GM18873 (cell line): ENCODE measurements around the gene TGDS.

Experiments
- ATAC-seq: cut with Tn5 transposase; IDR thresholded peaks from one replicate; pipeline ENCODE4 v1.9.1; 2021; ENCODE audit warnings: mild to moderate bottlenecking, moderate library complexity, moderate number of reproducible peaks; ENCODE audit not compliant: unreplicated experiment, low FRiP score

Gene TGDS

DNA sequence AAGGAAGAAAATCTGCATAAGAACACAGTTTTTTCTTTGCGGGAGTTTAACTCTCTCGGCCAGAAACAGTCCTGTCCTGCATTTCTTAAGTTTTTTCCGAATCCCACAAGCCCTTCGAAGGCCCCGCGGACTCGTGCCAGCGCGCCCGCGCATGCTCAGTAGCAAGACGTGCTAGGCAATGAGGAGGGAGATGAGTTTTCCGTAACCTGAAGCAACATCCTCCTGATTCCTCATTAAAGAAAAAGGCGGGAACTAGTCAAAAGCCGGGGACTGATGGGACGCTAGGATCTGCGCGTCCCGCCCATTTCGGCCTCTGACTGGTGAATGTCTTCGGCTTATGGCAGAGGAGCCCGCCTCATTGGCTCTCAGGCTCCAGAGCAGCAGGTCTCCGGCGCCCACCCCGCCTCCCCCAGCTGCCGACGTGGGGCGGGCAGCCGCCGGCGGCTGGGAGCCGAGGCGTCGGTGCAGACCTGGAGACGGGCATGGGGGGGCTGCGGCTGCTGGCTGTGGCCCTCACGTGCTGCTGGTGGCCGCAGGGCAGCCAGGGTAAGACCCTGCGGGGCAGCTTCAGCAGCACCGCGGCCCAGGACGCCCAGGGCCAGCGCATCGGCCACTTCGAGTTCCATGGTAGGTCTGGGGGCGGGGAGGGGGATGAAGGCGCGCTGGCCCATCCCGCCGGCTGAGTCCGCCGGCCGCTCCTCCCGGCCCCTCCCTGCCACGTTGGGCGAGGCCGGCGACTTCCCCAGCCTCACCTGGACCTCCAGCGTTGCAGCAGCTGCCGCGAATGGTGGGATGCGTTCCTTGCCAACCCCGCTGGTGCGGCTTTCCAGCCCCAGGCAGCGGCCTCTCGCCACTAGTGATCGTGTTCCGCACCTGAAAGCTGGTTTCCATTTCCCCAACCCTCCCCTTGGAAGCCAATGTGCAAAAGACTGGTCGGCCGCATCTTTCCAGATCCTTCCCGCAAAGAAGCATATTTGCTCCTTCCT lies 5.8 kb upstream of the TGDS start, which contains the start of gene GPR180:
Gene GPR180 (plus strand): TSS at position 412 of the 986 bp plus-strand sequence. CDS start 71 bp downstream, at position 483.
- peak; percentile 99 for ATAC-seq

GRCh38 chr13:94599877-94600276 lies 3.9 kb upstream of the TGDS start:
- no peak for ATAC-seq

GRCh38 chr13:94598281-94598680 lies 2.3 kb upstream of the TGDS start:
- no peak for ATAC-seq

- no peak for ATAC-seq
These were observed 621 bp upstream of the TGDS start for GRCh38 chr13:94596575-94596971.

GRCh38 chr13:94595001-94595949 lies 677 bp downstream of the TGDS start:
- peak; percentile 40 for ATAC-seq

- ATAC-seq: no peak
These were observed 5.2 kb downstream of the TGDS start for GRCh38 chr13:94590744-94591143.

DNA sequence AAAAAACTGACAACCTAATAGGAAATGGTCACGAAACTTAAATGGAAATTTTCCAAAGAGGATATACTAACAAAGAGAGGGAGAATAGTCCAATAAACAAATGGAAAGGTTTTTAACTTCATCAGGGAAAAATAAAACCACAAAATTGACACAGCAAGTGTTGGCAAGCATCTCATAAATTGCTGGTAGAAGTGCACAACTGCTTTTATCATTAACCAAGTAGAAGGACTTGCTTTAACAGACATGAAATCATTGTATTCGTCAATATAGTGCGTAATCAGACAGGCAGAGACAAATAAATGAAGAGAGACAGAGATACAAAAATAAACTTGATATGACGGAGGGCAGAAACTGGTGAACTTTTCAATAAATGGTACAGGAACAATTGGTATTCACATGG lies 7.4 kb downstream of the TGDS start:
- no peak for ATAC-seq

DNA sequence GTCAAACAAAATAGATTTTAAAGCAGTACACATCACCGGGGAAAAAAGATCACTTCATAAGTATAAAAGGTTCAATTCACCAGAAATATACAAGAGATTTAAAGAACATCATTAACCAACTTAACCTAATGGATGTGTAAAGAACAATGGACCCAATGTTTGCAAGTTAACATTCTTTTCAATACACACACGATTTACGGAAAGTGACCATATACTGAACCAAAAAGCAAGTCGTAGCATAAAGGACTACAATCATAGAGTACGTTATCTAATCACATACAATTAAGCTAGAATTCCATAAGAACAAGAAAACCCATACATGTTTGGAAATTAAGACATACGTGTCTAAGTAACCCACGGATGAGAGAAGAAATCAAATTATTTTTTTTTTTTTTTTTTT lies 9.6 kb downstream of the TGDS start:
- ATAC-seq: no peak

DNA sequence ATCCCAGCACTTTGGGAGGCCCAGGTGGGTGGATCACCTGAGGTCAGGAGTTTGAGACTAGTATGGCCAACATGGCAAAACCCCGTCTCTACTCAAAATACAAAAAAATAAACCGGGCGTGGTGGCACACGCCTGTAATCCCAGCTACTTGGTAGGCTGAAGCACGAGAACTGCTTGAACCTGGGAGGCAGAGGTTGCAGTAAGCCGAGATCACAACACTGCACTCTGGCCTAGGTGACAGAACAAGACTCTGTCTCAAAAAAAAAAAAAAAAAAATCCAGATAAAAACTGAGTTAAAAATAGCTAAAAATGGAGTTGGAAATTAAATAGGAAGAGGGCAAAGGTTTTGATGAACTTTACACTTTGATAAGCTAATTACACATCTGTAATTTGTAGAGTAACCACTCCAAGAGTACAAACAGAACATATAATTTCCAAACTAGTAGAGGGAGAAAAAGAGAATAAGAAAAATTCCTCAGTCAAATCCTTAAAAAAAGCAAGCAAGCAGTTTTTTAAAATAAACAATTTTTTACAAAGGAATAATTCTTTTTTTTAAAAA lies 10.3 kb downstream of the TGDS start:
- ATAC-seq: no peak

- no peak for ATAC-seq
These were observed 12.0 kb downstream of the TGDS start for GRCh38 chr13:94583926-94584325.

DNA sequence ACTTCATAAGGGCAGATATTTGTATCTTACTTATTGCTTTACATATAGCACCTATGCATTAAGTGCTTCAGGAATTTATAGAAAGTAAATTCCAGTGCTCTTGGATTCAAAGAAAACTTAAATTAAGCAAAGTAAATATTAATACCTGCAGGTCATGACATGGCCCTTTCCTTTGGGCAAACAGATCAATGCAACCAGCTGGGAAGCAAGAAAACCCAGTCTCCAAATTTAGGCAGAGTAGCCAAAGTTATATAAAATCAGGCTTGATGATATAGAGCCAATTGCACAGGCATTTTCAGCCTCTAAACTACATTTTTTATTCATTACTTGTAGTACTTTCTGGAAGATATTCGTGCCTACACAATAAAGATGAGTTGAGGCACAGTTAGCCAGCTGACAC lies 16.9 kb downstream of the TGDS start:
- no peak for ATAC-seq

- ATAC-seq: no peak
These were observed 26.3 kb downstream of the TGDS start for GRCh38 chr13:94569615-94570014.

GRCh38 chr13:94568443-94568842 lies 27.5 kb downstream of the TGDS start:
- ATAC-seq: no peak

DNA sequence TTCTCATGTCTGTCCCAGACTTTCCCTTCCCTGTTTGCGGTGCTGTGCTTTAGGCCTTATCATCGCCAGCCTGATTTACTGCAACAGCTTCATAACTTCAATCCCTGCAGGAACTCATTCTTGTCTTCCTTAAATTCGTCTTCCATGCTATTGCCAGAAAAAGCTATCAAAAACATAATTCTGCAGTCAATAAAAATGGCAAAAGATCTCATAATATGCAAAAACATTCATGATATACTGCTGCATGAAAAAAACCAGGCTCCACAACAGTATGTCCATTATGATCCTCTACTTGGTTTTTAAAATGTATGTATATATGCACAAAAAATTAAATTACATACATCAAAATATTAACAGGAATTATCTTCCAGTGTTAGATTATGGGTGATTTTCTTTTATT lies 28.4 kb downstream of the TGDS start:
- ATAC-seq: no peak

DNA sequence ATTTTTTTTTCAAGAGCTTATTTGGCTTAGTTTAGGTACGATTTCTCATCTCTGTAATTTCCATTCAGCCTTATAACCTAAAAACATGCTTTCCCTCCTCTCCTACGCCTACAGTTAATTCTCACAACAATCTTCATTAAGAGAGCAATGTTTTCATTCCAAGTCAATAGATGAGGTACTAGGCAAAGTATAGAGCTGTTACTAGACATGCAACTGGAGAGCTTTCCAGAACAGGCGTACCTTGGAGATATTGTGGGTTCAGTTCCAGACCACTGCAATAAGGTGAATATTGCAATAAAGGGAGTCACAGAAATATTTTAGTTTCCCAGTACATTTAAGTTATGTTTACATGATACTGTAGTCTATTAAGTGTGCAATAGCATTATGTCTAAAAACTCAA lies 34.8 kb downstream of the TGDS start:
- ATAC-seq: no peak

DNA sequence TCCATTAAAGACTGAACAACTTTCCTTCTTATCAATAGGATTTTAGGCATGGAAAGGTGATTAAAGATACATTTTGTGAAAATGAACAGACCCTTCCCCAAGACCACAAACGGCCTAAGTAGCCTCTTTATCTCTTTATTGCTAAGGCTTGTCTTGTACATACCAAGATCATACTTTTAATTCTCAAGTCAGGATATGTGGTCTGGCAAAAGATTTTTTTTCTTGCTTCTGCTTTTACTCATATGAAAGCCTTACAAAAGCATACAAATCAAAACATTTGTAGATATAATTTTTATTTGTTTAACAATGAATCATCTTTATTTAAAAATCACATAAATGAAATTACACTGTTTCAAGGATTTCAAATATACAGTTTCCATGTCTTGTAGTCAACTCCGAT lies 35.8 kb downstream of the TGDS start:
- no peak for ATAC-seq

- no peak for ATAC-seq
These were observed 36.6 kb downstream of the TGDS start for GRCh38 chr13:94559222-94559795.

DNA sequence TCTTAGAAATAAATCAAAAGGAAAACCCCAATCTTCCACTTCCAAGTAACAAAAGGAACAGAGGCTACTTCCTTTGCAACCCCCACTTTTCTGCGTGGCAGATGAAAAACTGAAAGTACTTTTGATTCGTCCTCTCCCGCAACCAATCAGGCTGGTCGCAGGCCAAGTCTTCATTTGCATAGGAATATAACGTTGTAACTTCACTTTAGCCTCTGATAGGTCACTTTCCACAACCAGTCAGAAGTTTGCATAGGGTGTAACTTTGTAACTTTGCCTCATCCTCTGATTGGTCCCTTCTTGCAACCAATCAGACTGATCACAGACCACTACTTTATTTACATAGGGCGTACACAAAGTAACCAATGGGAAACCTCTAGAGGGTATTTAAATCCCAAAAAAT lies 37.2 kb downstream of the TGDS start:
- no peak for ATAC-seq

DNA sequence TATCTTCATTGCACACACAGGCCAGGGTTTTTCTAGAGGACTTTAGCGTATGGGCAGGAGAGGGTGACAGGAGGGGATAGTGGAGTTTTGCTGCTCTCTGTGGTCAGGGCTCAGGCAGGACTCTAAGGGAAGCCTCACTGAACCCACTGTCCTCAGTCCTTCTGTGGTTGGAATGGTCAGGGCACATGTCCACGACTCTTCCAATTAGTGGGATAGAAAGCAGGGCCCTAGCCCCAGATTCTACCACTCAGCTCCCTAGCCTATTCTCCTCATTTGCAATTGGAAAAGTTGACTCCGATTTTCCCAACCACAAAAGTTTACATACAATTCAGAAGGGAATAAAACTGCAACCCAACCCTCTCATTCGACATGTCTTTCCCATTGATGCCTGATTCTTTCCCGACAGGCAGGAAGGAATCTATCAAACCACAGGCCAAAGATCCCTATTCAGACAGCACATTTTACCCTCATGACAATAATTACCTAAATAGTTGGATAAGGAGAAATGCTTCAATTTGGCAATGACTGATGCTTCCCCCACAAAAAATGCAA lies 38.2 kb downstream of the TGDS start:
- no peak for ATAC-seq

GRCh38 chr13:94556621-94557020 lies 39.3 kb downstream of the TGDS start:
- no peak for ATAC-seq
